ENCODE data around the gene C2orf76.
A peak's percentile ranks its signal among the peaks of the same experiment; 100 is the strongest.
"Not testable (repeated sequence)": the region's sequence is repeated elsewhere in the genome, so short reads cannot be mapped to it uniquely, and the experiment has no call there.

The C2orf76 gene

DNA sequence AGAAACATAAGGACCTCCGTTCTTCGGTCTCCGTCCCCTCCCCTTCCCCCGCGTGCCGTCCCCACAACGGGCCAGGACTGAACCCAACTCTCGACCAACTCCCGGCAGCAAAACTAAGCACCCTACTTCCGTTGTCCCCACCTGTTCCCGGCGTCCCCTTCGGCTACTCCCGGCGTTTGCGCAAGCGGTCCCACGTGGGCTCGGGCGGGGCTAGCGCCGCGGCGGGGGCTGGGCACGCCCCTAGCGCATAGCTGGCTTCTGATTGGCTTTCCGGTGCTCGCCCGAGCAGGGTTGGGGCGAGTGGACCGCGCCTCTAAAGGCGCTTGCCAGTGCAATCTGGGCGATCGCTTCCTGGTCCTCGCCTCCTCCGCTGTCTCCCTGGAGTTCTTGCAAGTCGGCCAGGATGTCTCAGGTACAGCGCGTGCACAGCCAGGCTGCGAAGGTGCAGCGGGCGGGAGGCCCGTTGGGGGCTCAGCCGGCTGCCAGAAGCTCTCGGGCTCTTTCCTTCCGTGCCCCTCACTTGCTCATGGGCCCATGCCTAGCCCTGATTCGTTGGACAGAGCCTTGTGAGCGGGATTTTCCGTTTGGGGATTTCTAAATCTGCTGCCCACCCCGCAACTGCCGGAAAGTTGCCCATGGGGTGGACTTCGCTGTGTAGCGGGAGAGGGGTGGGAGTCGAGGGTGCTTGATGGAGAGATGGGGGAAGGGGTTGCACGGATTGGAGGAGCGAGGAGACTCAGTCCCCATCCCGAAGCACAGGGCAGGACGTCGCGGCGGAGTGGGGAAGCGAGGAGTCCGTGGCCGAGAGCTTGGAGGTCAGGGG, at the start of gene C2orf76, which contains the start of gene DBI:
Gene C2orf76, minus strand, starts transcription at position 186 of the 823 bp plus-strand sequence. CDS start 26,875 bp downstream, outside the sequence.
Gene DBI, plus strand, starts transcription at position 329 of the 823 bp plus-strand sequence. Its CDS starts 75 bp downstream, at position 404.
- peak; percentile 72 to 84 for DNase-seq (ENCODE audit: extremely low read depth in 1 of 2, low read depth in 1 of 2)

DNA sequence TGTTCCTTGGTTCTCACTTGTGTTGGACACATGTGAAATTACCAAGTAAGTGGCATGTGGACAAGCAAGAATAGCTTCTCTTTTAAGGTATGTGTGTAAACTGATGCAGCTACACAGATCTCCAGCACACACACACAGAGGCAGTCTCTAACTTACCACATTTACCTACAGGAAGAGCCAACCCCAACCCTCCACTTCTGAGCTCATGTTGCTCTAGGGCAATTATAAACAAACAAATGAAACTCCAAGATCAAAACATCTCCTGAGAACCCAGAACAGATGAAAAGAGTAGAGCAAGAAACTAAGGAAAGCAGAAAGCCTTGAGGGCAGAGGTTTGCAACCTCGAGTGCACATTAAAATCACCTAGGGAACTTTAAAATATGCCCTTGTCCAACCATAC, 49.0 kb upstream of the C2orf76 start:
- DNase-seq (ENCODE audit: extremely low read depth in 1 of 2, low read depth in 1 of 2): no peak

DNA sequence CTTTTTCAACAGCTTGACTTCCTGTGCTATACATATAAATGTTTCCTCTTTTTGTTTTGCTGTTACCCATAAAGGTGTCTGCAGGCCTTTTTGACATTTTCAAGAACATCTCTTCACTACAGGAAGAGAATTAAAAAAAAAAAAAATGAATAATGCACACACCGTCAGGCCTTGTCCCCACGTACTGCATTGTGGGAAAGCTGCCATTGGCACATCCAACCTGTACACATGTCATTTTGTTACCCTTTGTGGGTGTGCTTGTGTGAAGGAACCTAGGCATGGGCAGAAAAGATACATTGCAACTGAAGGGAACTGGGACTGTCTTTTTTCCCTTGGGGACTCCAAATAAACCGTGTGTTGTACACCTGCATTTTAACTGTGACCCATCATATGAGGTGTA, 48.3 kb upstream of the C2orf76 start:
- DNase-seq (ENCODE audit: extremely low read depth in 1 of 2, low read depth in 1 of 2): no peak

DNA sequence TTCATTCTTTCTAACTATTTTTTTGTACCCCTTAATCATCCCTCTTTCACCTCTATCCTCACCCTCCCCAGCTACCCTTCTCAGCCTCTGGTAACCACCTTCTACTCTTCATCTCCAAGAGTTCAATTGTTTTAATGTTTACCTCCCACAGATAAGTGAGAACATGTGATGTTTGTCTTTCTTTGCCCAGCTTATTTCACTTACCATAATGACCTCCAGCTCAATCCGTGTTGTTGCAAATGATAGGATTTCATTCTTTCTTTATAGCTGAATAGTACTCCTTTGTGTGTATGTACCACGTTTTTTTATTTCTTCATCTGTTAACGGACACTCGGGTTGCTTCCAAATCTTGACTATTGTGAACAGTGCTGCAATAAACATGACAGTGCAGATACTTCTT, 42.9 kb upstream of the C2orf76 start:
- DNase-seq (ENCODE audit: extremely low read depth in 1 of 2, low read depth in 1 of 2): no peak

DNA sequence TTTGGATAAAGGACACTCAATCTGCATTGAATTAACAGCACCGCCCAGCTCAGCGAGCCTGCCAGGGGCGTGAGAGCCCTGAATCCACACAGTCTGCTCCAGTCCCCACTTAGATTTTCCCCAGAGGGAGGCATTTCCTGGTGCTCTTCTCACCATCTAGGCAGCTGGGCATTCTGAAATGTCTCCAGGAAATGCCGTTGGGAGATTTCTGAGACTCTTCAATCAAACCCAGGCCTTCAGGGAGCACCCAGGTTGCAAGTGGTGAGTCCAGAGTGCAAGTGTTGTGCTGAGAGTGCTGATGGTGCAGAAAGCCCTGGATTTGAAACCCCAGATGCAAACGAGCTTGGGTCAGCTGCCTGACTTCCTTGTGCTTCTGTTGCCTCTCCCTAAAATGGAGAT, 41.6 kb upstream of the C2orf76 start:
- no peak for DNase-seq (ENCODE audit: extremely low read depth in 1 of 2, low read depth in 1 of 2)

DNA sequence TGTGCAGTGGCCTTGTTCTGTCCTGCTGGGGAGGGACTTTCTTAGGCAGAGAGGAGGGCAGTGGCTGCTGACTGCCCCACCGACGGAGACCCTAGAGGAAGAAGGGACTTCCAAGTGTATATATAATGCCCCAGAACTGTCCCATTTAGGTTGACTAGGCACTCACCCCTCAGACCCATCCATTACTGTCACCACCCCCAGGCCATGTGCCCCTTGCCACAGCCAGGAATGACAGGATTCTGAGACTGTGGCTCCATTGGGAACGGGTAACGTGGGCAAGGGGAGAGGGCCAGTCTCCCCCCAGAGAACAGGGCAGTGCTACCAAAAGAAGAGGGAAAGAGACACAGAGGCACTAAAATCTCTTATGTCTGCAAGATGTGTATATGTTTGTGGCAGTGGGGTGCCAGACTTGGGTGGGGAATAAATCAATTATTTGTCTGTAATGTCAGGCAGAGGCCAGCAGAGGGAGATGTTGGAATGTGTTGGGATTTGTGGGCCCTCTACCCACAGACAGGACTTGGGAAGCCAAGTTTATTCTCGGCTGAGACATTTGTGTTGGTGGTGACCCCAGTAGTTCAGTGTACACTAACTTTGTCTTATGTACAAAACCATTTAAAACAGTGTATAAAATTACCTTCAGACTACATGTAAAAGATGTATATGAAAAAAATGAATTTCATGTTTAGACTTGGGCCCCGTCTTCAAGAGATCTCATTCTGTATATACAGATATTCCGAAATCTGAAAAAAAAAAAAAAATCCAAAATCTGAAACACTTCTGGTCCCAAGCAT, 41.0 kb upstream of the C2orf76 start:
- DNase-seq (ENCODE audit: extremely low read depth in 1 of 2, low read depth in 1 of 2): no peak

DNA sequence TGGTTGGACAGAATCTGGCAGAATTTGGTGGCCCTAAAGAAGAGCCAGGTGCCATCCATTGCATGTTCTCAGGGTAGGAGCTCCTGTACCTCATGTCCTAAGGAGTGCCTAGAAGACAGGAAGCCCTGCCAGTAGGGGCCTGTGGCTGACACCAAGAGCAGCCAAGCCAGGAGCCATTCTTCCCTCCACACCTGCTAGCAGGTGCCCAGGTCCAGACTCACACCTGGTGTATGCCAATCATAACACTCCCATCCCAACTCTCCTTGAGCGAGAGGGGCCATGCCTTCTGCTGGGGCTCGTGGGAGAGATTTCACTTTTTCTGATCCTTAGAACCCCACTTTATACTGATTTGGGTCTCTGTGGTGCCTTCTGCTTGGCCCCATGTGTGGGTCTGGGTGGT, 38.5 kb upstream of the C2orf76 start:
- DNase-seq (ENCODE audit: extremely low read depth in 1 of 2, low read depth in 1 of 2): no peak

DNA sequence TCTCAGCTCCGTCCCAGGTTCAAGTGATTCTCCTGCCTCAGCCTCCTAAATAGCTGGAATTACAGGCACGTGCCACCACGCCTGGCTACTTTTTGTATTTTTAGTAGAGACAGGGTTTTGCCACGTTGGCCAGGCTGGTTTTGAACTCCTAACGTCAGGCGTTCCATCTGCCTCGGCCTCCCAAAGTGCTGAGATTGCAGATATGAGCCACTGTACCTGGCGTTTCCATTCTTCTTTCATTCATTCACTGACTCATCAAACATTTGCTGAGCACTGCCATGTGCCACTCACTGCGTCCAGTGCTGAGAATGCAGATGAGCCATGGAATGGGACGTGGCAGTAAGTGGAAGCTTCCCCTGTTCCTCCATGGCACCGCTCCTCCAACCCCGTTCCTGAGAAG, 37.0 kb upstream of the C2orf76 start:
- DNase-seq (ENCODE audit: extremely low read depth in 1 of 2, low read depth in 1 of 2): not testable (repeated sequence)

DNA sequence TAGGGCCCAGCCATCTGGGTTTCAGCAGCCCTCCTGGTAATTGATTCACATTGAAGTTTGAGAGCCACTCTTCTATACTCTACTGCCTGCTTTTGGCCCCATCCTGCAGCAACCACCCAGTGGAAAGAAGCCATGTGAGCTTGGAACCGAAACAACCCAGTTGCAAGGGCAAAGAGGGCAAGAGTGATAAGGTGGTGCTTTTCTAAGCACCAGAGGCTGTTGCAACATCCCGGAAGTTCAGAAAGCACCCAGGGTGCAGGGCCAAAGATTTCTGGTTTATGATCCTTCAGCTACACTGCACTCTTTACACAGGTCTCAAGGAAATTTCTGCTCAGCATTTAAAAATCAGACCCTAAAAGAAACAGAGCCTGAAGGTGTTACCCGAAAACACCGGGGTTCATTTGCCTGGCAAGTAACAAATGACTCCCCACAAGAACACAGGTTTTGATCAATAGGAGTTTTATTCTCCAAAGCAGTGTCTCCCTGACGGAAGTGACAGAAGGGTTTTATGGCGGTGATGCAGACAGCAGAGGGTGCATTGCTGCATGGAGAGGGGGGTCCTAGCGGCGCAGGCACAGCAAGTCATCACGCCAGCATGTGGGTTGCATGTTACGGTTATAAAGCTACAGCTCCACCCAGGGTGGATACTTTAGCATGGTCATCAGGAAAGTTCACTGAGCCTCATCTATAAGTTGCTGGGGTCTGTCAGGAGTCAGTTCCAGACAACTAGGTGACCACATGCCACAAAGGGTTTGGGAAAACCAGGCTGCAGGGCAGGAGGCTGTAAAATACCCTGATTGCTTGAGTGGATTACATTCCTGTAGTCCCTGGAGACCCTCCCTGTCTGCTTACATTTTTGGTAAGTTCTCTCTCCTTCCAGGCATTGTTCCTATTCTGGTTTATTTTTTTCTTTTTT, 36.3 kb upstream of the C2orf76 start:
- DNase-seq (ENCODE audit: extremely low read depth in 1 of 2, low read depth in 1 of 2): no peak

DNA sequence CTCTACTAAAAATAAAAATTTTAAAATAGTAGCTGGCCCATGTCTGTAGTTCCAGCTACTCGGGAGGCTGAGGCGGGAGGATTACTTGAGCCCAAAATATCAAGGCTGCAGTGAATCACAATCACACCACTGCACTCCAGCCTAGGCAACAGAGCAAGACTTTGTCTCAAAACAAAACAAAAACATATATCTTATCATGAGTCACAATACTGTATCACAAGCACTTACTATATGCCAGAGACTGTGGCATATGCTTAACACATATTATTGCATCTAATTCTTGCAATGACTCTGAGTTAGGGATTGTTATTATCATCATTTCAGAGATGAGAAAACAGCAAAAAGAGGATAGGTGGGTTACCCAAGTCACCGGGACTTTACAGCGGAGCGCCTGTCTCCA, 35.5 kb upstream of the C2orf76 start:
- DNase-seq (ENCODE audit: extremely low read depth in 1 of 2, low read depth in 1 of 2): no peak

DNA sequence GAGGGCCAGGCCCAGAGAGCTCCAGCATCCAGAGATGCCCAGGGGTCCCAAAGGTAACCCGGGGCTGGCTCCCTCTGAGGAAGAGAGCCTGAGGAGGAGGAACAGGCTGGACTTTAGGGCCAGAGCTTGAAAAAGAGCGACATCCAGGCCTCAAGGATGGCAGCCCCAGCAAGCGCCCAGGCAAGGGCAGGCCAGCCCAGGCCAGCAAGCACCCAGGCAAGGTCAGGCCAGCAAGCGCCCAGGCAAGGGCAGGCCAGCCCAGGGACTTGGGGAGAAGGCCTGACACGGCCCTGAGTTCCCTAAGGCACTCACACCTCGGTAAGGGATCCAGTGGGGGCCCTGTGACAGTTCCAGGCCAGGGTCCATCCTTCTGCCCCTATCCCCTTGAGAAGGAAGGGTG, 30.6 kb upstream of the C2orf76 start:
- DNase-seq (ENCODE audit: extremely low read depth in 1 of 2, low read depth in 1 of 2): no peak

DNA sequence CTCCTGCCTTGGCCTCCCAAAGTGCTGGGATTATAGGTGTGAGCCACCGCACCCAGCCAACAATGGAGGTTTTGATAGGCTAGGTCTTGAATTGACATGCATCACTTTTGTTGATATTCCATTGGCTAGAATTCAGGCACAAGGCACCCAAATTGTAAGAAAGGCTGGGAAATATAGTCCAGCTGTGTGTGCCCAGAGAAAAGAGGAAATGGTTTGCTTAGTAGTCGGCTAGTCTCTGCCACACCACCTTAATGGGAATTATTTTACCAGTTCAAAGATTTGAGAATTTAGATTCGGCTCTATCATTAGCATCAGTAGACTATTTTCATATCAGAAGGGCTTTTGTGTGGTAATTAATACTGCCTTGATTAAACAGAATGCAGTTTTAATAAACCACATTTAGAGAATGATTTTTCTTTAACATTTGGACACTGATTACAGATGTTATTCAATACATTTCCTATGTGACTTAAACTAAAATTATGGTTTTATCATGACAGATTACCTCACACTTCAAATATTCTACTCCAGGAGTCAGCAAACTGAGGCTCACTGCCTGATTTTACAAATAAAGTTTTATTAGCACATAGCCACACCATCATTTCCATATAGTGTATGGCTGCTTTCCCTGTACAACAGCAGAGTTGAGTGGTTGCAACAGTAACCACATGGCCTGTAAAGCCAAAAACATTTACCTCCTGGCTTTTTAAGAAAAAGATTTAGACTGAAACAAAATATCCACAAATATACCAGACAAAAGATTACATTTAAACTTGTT, 27.5 kb upstream of the C2orf76 start:
- DNase-seq (ENCODE audit: extremely low read depth in 1 of 2, low read depth in 1 of 2): no peak

DNA sequence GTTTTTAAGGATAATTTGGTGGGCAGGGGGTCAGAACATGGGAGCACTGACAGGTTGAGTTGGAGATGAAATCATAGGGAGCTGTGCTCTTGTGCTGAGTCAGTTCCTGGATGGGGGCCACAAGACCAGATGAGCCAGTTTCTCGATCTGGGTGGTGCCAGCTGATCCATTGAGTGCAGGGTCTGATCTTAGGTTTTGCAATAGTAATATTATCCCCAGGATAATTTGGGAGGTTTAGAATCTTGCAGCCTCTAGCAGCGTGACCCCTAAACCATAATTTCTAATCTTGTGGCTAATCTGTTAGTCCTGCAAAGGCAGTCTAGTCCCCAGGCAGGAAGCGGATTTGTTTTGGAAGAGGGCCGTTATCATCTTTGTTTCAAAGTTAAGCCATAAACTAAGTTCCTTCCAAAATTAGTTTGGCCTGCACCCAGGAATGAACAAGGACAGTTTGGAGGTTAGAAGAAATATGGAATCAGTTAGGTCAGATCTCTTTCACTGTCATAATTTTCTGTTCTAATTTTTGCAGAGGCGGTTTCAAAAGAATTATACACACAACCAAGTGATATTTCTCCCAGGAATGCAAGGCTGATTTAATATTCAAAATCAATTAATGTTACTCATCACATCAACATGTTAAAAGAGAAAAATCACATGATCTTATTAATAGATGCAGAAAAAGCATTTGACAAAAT, 23.1 kb upstream of the C2orf76 start:
- DNase-seq (ENCODE audit: extremely low read depth in 1 of 2, low read depth in 1 of 2): no peak

DNA sequence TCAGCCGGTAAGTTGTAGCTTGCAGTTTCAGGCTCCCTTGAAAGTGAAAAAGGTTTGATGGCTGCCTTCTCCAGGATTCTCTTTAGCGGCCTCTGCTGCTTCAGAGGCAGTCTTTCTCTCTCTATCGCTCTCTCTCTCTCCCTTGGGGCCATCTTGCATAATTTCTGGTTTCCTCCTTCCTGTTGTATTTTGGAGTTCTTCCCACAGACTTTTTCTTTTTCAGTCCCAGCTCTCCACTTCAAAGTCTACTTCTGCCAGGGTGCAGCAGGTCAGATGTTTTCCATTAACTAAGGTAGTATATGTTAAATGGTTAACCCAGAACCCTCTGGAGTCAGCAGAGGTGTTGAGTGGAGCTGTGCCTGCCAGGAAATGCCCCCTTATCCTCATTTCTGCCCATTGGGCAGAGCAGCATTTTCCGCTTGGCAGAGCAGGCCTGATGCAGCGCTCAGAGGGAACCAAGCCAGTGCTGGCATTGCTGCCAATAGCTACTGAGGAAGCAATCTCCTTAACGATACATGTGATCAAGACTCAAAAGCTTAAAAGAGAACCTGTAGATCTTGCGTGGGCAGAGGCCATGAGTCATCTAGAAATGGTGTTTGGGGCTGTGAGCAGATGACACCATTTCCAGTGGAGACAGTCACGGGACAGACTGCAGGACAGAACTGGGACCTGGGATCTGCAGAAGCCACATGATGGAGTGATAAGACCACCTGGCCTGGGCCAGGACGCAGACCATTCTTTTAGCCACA, 20.9 kb upstream of the C2orf76 start:
- DNase-seq (ENCODE audit: extremely low read depth in 1 of 2, low read depth in 1 of 2): no peak

DNA sequence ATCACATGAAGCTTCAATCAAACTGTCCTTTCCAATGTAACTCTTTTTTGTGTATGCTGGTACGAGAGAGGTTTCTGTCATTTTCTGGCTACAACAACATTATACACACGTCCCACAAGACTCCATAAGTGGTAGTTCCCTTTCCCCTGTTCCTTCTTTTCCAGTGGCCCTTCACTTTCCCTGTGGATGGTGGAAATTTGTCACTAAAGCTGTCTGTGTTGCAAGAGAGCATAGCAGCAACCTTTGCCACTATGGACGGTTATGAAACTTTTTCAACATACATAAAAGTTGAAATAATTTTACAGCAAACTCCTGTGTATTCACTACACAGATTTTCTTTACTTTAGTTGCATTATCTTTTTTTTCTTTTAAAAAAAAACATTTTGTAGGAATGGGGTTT, 18.8 kb upstream of the C2orf76 start:
- no peak for DNase-seq (ENCODE audit: extremely low read depth in 1 of 2, low read depth in 1 of 2)

DNA sequence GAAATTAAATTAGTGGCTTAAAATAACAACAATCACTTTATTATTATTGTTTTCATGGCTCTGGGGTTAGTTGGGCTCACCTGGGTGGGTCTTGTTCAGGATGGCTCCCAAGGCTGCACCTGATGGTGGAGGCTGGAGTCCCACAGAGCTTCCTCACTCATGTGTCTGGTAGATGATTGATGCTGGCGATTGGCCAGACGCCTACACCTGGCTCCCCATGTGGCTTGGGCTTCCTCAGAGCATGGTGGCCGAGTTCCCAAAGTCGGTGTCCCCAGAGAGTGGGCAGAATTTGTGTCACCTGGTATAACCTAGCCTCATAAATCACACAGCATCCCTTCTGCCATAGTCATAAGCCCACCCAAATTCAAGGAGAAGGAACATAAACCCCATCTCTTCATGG, 18.3 kb upstream of the C2orf76 start:
- no peak for DNase-seq (ENCODE audit: extremely low read depth in 1 of 2, low read depth in 1 of 2)

DNA sequence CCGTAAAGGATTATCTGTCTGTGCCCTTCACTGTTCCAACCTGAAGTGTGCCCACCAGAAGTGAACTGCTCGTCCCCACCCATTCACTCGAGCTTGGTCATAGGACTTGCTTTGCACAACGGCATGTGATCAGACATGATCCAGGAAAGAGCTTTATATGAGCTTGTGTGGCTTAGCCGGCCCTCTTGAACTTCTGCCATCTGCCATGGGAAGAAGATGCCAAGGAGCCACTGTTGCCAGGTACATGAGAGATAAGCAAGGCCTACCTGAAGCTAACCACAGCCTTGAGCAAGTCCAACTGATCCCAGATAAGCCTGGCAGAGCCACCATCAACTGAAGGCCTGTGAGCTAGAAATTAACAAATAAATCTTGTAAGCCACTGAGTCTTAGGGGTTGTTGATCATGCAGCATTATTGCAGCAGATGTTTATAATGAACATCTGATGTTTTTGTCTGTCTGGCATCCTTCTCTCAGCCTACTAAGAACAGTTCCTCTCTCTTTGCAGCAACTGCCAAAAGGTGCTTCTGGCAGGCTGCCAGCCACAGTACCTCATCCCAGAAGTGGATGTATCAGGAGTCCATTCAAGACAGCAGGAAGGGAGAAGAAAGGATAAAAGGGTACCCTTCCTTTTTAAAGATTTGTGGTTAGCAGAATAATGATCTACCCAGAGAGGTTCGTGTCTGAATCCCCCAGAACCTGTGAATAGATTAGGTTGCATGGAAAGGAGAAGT, 16.9 kb upstream of the C2orf76 start:
- no peak for DNase-seq (ENCODE audit: extremely low read depth in 1 of 2, low read depth in 1 of 2)

DNA sequence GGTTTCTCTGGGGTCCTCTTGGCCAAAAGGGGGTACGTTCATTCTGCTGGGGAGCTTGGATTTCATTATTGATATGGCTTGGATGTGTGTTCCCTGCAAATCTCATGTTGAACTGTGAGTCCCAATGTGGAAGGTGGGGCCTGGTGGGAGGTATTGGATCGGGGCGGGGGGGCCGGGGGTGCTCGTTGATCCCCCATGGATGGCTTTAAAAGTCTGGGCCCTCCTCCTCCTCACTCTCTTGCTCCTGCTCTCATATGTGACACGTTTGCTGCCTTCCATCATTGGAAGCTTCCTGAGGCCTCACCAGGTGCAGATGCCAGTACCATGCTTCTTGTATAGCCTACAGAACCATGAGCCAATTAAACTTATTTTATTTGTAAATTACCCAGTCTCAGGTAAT, 11.9 kb upstream of the C2orf76 start:
- no peak for DNase-seq (ENCODE audit: extremely low read depth in 1 of 2, low read depth in 1 of 2)
